ENCODE results near the gene SLC17A6.
A peak's percentile ranks its signal among the peaks of the same experiment; 100 is the strongest.

The SLC17A6 gene

DNA sequence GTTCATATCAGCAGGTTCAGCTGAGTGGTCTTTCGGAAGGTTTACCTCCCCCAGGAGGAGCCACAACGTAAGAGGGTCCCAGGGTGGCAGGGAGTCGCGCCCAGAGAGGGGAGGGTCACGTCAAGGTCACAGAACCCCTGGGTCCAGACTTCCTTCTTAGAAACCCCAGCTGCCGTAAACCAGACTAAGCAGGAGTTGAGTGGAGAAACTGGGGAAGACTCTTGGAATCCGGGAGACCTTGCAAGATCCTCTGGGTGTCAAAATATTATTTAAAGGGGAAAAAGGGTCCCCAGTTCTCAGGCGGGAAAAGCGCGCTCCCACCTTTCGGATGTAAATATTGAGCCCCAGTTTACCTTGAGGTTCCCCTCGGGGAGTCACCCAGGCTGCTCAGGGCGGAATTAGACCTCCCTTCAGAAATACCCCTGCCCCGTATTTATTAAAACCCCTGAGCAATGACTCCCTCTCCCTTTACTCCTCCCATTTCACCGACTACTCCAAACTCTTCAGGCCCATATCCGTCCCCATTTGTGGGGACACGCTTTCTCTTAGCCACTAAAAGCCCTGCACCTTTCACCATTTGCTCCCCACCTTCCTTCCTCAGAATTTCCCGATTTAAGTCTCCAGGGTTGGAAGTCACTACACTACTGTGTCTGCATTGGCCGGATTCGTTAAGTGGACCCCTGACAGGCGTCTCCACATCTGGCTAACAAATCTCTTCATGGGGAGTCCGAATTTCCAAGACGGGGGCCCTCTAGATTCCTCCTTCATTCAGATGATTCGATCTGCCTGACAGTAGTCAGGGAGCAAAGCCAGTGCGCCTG lies 4.2 kb downstream of the SLC17A6 start:
- Mint-ChIP-seq H3K27me3 (ENCODE audit: low read depth) (peaks cover 91% of the 10 kb centered on the region), H3K4me1 (no peaks in the 10 kb centered on the region), H3K9me3 (peaks cover 3% of the 10 kb centered on the region), H3K4me3 (no peak overlapping the region), H3K36me3 (ENCODE audit: low read depth) (peaks cover 3% of the 10 kb centered on the region), H3K27ac (no peak overlapping the region)
- TF ChIP-seq, protein P1, sequence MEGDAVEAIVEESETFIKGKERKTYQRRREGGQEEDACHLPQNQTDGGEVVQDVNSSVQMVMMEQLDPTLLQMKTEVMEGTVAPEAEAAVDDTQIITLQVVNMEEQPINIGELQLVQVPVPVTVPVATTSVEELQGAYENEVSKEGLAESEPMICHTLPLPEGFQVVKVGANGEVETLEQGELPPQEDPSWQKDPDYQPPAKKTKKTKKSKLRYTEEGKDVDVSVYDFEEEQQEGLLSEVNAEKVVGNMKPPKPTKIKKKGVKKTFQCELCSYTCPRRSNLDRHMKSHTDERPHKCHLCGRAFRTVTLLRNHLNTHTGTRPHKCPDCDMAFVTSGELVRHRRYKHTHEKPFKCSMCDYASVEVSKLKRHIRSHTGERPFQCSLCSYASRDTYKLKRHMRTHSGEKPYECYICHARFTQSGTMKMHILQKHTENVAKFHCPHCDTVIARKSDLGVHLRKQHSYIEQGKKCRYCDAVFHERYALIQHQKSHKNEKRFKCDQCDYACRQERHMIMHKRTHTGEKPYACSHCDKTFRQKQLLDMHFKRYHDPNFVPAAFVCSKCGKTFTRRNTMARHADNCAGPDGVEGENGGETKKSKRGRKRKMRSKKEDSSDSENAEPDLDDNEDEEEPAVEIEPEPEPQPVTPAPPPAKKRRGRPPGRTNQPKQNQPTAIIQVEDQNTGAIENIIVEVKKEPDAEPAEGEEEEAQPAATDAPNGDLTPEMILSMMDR (IDR thresholded peaks at IDR 0.05; ENCODE audit: unreplicated experiment in 3 of 3): no peak

DNA sequence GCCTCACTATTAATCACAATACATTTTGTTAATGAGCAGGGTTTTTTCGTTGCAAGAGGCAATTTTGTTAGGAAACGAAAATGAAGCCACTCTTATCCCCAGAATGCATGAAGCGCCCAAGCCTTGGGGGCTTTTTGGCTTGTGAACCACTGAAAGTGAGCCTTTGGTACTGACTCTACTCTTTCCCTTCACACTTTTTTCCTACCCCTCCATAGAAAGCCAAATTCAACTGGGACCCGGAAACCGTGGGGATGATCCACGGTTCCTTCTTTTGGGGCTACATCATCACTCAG lies 4.8 kb downstream of the SLC17A6 start:
- peak overlapping the region in 1 of 3 experiments; percentile 15 for H3K4me3 Mint-ChIP-seq
- H3K27me3 Mint-ChIP-seq (ENCODE audit: low read depth): peaks cover 90% of the 10 kb centered on the region
- peaks cover 3% of the 10 kb centered on the region for H3K36me3 Mint-ChIP-seq (ENCODE audit: low read depth)
- H3K27ac Mint-ChIP-seq: no peak overlapping the region
- TF ChIP-seq, protein P1 (IDR thresholded peaks at IDR 0.05; ENCODE audit: unreplicated experiment in 3 of 3): no peak
- H3K4me1 Mint-ChIP-seq: no peaks in the 10 kb centered on the region
- H3K9me3 Mint-ChIP-seq: peaks cover 3% of the 10 kb centered on the region

DNA sequence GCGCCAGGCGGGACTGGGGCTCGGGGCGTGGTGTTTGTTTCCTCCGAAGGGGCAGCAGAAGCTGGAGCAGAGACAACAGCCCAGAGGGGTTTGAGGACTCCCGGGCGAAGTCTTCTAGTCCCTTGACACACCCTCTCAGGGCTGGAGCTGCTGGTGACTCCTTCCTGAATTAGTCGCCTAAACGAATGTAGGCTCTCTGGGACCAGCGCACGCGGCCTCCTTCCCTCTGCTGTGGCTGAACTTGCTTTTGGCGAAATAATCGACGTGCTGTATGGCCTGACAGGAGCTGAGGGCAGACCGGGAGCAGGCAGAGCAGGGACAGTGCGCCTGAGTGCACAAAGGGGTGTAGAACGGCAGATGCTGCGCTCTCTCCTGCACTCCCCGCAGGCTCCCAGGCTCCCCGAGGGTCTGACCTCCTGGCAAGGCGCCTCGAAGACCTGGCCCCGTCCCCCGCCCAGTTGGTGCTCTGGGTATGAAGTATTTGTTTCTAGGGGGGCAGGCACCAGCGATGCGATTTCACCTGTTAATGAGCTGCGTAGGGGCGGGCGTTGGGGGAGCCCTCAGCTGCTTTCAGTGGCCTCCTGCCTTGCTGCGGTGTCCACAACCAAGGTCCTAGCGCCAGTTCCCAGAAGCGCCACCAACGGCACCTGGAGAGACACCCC lies 5.3 kb downstream of the SLC17A6 start:
- peaks cover 3% of the 10 kb centered on the region for H3K9me3 Mint-ChIP-seq
- TF ChIP-seq, protein P1 (IDR thresholded peaks at IDR 0.05; ENCODE audit: unreplicated experiment in 3 of 3): no peak
- H3K36me3 Mint-ChIP-seq (ENCODE audit: low read depth): peaks cover 3% of the 10 kb centered on the region
- no peak overlapping the region for H3K27ac Mint-ChIP-seq
- peaks cover 90% of the 10 kb centered on the region for H3K27me3 Mint-ChIP-seq (ENCODE audit: low read depth)
- peak overlapping the region in 1 of 3 experiments; percentile 15 for H3K4me3 Mint-ChIP-seq
- H3K4me1 Mint-ChIP-seq: no peaks in the 10 kb centered on the region

DNA sequence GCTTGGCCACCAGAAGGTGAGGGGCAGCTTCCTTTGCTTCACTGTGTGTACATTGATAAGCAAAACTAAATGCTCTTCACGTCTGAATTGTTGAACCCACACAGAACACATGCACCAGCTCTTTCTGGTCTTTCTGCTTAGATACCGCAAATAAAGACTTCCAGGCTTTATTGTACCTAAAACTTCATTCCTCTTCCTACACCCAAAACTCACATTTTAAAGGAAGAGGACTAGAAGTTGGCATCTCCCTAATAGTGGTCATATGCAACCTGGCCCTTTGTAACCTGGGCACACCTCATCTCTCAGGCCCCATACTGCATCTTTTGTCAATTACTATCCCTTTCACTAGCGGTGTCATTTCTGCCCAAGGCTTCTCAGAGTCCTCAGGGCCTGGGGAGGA lies 5.9 kb downstream of the SLC17A6 start:
- H3K36me3 Mint-ChIP-seq (ENCODE audit: low read depth): peaks cover 3% of the 10 kb centered on the region
- H3K27ac Mint-ChIP-seq: no peak overlapping the region
- TF ChIP-seq, protein P1 (IDR thresholded peaks at IDR 0.05; ENCODE audit: unreplicated experiment in 3 of 3): no peak
- H3K4me3 Mint-ChIP-seq: no peak overlapping the region
- peaks cover 86% of the 10 kb centered on the region for H3K27me3 Mint-ChIP-seq (ENCODE audit: low read depth)
- H3K4me1 Mint-ChIP-seq: no peaks in the 10 kb centered on the region
- H3K9me3 Mint-ChIP-seq: peaks cover 3% of the 10 kb centered on the region

DNA sequence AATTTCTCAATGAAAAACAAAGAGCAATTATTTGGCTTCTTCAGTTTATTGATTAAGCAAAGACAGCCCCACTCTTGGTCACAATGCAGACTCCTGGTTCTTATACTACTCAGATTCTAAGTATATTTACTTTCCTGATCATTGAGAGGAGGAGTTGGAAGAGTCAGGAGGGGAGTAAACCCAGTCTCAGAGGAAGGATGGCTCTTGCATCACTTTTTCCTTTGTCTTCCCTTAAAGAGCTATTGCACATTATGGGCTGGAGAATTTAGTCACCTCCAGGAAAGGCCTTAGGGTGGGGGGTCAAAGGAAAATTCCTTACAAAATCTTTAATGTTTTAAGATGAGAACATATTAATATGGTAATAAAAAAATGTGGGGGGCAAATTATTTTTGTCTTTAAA lies 8.1 kb downstream of the SLC17A6 start:
- Mint-ChIP-seq H3K4me3 (no peak overlapping the region), H3K36me3 (ENCODE audit: low read depth) (peaks cover 3% of the 10 kb centered on the region), H3K9me3 (peaks cover 3% of the 10 kb centered on the region), H3K27me3 (ENCODE audit: low read depth) (peaks cover 75% of the 10 kb centered on the region), H3K27ac (no peak overlapping the region), H3K4me1 (no peaks in the 10 kb centered on the region)
- TF ChIP-seq, protein P1 (IDR thresholded peaks at IDR 0.05; ENCODE audit: unreplicated experiment in 3 of 3): no peak

Measured in nephron (organoid).